H9 (cell line): Measurements from ENCODE around the gene ERICH6B. TPM values are rescaled to one million over a fixed set of nuclear protein-coding genes. Genes with fewer than 3 reads are reported as not detected.

Experiments
- DNase-seq: peaks from one replicate; pipeline ENCODE4 v3.0.0-alpha.2; 2017
- H2AFZ ChIP-seq: one replicate; pipeline ENCODE4 v1.6.1; 2013; ENCODE audit warnings: mild to moderate bottlenecking, low read length, control low read depth, moderate library complexity
- H2AK5ac ChIP-seq: 2 replicates; pipeline ENCODE4 v1.6.1; 2013; ENCODE audit warnings: low read length, control low read depth, mixed read lengths; ENCODE audit not compliant: insufficient read length
- H2BK120ac ChIP-seq: one replicate; pipeline ENCODE4 v1.6.1; 2013; ENCODE audit warnings: low read depth, mild to moderate bottlenecking, low read length, control low read depth, inconsistent platforms; ENCODE audit not compliant: poor library complexity, severe bottlenecking
- H2BK12ac ChIP-seq: 2 replicates; pipeline ENCODE4 v1.6.1; 2013; ENCODE audit warnings: low read length, control low read depth, mixed read lengths, low read depth; ENCODE audit not compliant: insufficient read length
- H2BK15ac ChIP-seq: 2 replicates; pipeline ENCODE4 v1.6.1; 2013; ENCODE audit warnings: low read depth, low read length, control low read depth
- H2BK20ac ChIP-seq: one replicate; pipeline ENCODE4 v1.6.1; 2013; ENCODE audit warnings: low read depth, mild to moderate bottlenecking, low read length, control low read depth, inconsistent platforms; ENCODE audit not compliant: poor library complexity, severe bottlenecking
- H2BK5ac ChIP-seq: 2 replicates; pipeline ENCODE4 v1.6.1; 2013; ENCODE audit warnings: low read length, control low read depth, mixed read lengths; ENCODE audit not compliant: insufficient read length
- H3K14ac ChIP-seq: 2 replicates; pipeline ENCODE4 v1.6.1; 2013; ENCODE audit warnings: low read length, control low read depth; ENCODE audit not compliant: insufficient read depth
- H3K18ac ChIP-seq: 2 replicates; pipeline ENCODE4 v1.6.1; 2013; ENCODE audit warnings: low read depth, mild to moderate bottlenecking, mixed read lengths, low read length, control low read depth; ENCODE audit not compliant: insufficient read length
- H3K23ac ChIP-seq: 2 replicates; pipeline ENCODE4 v1.6.1; 2013; ENCODE audit warnings: low read length, control low read depth, mixed read lengths, low read depth; ENCODE audit not compliant: insufficient read length
- H3K23me2 ChIP-seq: 2 replicates; pipeline ENCODE4 v1.6.1; 2013; ENCODE audit warnings: low read depth, mild to moderate bottlenecking, mixed read lengths, low read length, control low read depth; ENCODE audit not compliant: insufficient read length, poor library complexity, severe bottlenecking
- H3K27ac ChIP-seq: 2 replicates; pipeline ENCODE4 v1.5.1; 2013; ENCODE audit warnings: low read length, control low read depth, mixed read lengths, low read depth; ENCODE audit not compliant: insufficient read length
- H3K27me3 ChIP-seq: 2 replicates; pipeline ENCODE4 v1.6.1; 2013; ENCODE audit warnings: low read length, control low read depth, inconsistent platforms; ENCODE audit not compliant: insufficient read depth
- H3K4ac ChIP-seq: 2 replicates; pipeline ENCODE4 v1.6.1; 2013; ENCODE audit warnings: low read depth, mild to moderate bottlenecking, control low read depth, inconsistent platforms, low read length, moderate library complexity
- H3K4me1 ChIP-seq: 2 replicates; pipeline ENCODE4 v1.6.1; 2013; ENCODE audit warnings: low read length, control low read depth, inconsistent platforms; ENCODE audit not compliant: insufficient read depth
- H3K4me2 ChIP-seq: 2 replicates; pipeline ENCODE4 v1.6.1; 2013; ENCODE audit warnings: low read length, control low read depth, mixed read lengths; ENCODE audit not compliant: insufficient read length, insufficient read depth
- H3K56ac ChIP-seq: 2 replicates; pipeline ENCODE4 v1.6.1; 2013; ENCODE audit warnings: low read depth, mild to moderate bottlenecking, mixed read lengths, low read length, control low read depth; ENCODE audit not compliant: insufficient read length
- H3K79me1 ChIP-seq: 2 replicates; pipeline ENCODE4 v1.6.1; 2013; ENCODE audit warnings: low read depth, mild to moderate bottlenecking, moderate library complexity, low read length, control low read depth, inconsistent platforms; ENCODE audit not compliant: insufficient read depth, poor library complexity, severe bottlenecking
- H3K79me2 ChIP-seq: 2 replicates; pipeline ENCODE4 v1.6.1; 2013; ENCODE audit warnings: low read length, control low read depth, inconsistent platforms; ENCODE audit not compliant: insufficient read depth
- H3K9ac ChIP-seq: 2 replicates; pipeline ENCODE4 v1.6.1; 2013; ENCODE audit warnings: low read length, control low read depth, mixed read lengths; ENCODE audit not compliant: insufficient read length; ENCODE audit errors: extremely low read depth
- H3K9me3 ChIP-seq: one replicate; pipeline ENCODE4 v1.6.1; 2013; ENCODE audit warnings: low read depth, low read length, inconsistent platforms; ENCODE audit not compliant: control insufficient read depth
- H3T11ph ChIP-seq: one replicate; pipeline ENCODE4 v1.6.1; 2013; ENCODE audit warnings: mild to moderate bottlenecking, low read length, control low read depth, inconsistent platforms
- H4K20me1 ChIP-seq: one replicate; pipeline ENCODE4 v1.6.1; 2013; ENCODE audit not compliant: control insufficient read depth, insufficient read length, insufficient read depth
- H4K5ac ChIP-seq: 2 replicates; pipeline ENCODE4 v1.6.1; 2013; ENCODE audit warnings: low read depth, mild to moderate bottlenecking, mixed read lengths, low read length, control low read depth; ENCODE audit not compliant: insufficient read length
- H4K8ac ChIP-seq: replicated peaks from 2 replicates; pipeline ENCODE4 v1.6.1; 2013; ENCODE audit warnings: low read length, control low read depth, mixed read lengths, low read depth; ENCODE audit not compliant: insufficient read length
- H4K91ac ChIP-seq: 2 replicates; pipeline ENCODE4 v1.6.1; 2013; ENCODE audit warnings: low read depth, mild to moderate bottlenecking, moderate library complexity, mixed read lengths, low read length, control low read depth; ENCODE audit not compliant: insufficient read length
- H3K27ac Mint-ChIP-seq, 3 experiments: 2 replicates in 2 of 3; 3 replicates in 1 of 3; pipeline ENCODE4 v1.8.0; 2020 to 2021; ENCODE audit warnings: mixed read lengths in 3 of 3, mild to moderate bottlenecking in 1 of 3, moderate library complexity in 1 of 3
- H3K27me3 Mint-ChIP-seq: 2 replicates; pipeline ENCODE4 v1.8.0; 2021; ENCODE audit warnings: low read depth, mild to moderate bottlenecking, moderate library complexity, mixed read lengths
- H3K36me3 Mint-ChIP-seq, 3 experiments: 2 replicates in 2 of 3; 3 replicates in 1 of 3; pipeline ENCODE4 v1.8.0; 2020 to 2021; ENCODE audit warnings: low read depth in 3 of 3, mixed read lengths in 3 of 3; ENCODE audit not compliant: insufficient read depth in 1 of 3
- H3K4me1 Mint-ChIP-seq, 2 experiments: 2 replicates each; pipeline ENCODE4 v1.8.0; 2020; ENCODE audit warnings: mixed read lengths in 2 of 2
- H3K4me3 Mint-ChIP-seq, 2 experiments: 2 replicates in 1 of 2; 3 replicates in 1 of 2; pipeline ENCODE4 v1.8.0; 2020 to 2021; ENCODE audit warnings: mild to moderate bottlenecking in 2 of 2, mixed read lengths in 2 of 2, moderate library complexity in 1 of 2
- H3K9me3 Mint-ChIP-seq, 2 experiments: 2 replicates in 1 of 2; 3 replicates in 1 of 2; pipeline ENCODE4 v1.8.0; 2020; ENCODE audit warnings: mild to moderate bottlenecking in 2 of 2, mixed read lengths in 2 of 2, moderate library complexity in 1 of 2
- WGBS: extraction: QIAGEN DNeasy Blood & Tissue Kit; methylation state at CpG from one replicate; pipeline ENCODE4 v1.1.7; 2013; ENCODE audit warnings: missing lambda C conversion rate, low lambda C conversion rate, mixed read lengths; ENCODE audit not compliant: insufficient read length; ENCODE audit errors: extremely low coverage; 5-methylcytosine and 5-hydroxymethylcytosine counted together
- total RNA-seq: library from RNA; stranded (reverse); gene quantifications from 2 replicates; pipeline ENCODE4 v1.2.1, GENCODE V29; 2021
- TF ChIP-seq, protein P1 (sequence below): fragments of 200-600 bp; sonication (generic); conservative IDR thresholded peaks from 3 replicates; pipeline ENCODE4 v1.8.0; 2021; ENCODE audit warnings: antibody characterized with exemption, mild to moderate bottlenecking

ERICH6B gene
- total RNA-seq, 1 experiment from 2014 or later: not detected

DNA sequence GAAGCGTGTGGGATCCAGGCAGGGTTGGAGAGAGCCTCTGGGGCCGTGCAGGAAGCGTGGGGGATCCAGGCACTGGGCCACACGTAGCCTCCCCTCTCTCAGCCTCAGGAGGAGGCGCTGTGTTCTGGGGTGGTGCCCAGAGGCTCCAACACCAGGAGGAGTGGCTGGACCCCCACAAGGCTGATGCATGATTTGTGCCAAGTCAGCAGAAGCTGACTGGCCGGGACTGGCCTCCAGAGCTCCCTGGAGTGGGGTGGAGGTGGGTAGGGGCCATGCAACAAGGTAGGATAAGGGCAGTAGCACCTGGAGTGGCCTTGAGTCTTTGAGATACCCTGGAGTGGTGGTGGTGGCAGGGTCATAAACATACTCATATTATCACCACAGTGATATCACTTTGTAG, 75.3 kb downstream of the ERICH6B start:
- H4K91ac ChIP-seq: no peak overlapping the region
- H4K20me1 ChIP-seq: no peaks in the 10 kb centered on the region
- no peaks in the 10 kb centered on the region for H3K27me3 ChIP-seq
- no peak overlapping the region for H3K18ac ChIP-seq
- no peak overlapping the region for H2BK20ac ChIP-seq
- WGBS: no CpG with 5 or more reads among the region's 6 CpGs
- no peak overlapping the region for H3K9ac ChIP-seq
- H3K79me1 ChIP-seq: no peaks in the 10 kb centered on the region
- H2BK5ac ChIP-seq: no peak overlapping the region
- no peak overlapping the region for H3K56ac ChIP-seq
- H3K79me2 ChIP-seq: no peaks in the 10 kb centered on the region
- H4K8ac ChIP-seq: no peak overlapping the region
- H3K14ac ChIP-seq: no peak overlapping the region
- no peak overlapping the region for H3K4me2 ChIP-seq
- H2AK5ac ChIP-seq: no peak overlapping the region
- no peak overlapping the region for H3K27ac ChIP-seq
- H2BK15ac ChIP-seq: no peak overlapping the region
- Mint-ChIP-seq H3K27ac (peak overlapping the region in 2 of 3 experiments; percentile 3 to 90; a peak in 1 of 7 replicates), H3K9me3 (no peaks in the 10 kb centered on the region; a peak in 1 of 5 replicates), H3K4me1 (no peaks in the 10 kb centered on the region), H3K27me3 (no peaks in the 10 kb centered on the region), H3K36me3 (peaks cover 0 to 6% (median 4%) of the 10 kb centered on the region in 3 experiments; a peak in 4 of 7 replicates), H3K4me3 (no peak overlapping the region)
- no peaks in the 10 kb centered on the region for H3K9me3 ChIP-seq
- H2BK12ac ChIP-seq: no peak overlapping the region
- no peak overlapping the region for H3K4ac ChIP-seq
- no peaks in the 10 kb centered on the region for H3K4me1 ChIP-seq
- TF ChIP-seq, protein P1, sequence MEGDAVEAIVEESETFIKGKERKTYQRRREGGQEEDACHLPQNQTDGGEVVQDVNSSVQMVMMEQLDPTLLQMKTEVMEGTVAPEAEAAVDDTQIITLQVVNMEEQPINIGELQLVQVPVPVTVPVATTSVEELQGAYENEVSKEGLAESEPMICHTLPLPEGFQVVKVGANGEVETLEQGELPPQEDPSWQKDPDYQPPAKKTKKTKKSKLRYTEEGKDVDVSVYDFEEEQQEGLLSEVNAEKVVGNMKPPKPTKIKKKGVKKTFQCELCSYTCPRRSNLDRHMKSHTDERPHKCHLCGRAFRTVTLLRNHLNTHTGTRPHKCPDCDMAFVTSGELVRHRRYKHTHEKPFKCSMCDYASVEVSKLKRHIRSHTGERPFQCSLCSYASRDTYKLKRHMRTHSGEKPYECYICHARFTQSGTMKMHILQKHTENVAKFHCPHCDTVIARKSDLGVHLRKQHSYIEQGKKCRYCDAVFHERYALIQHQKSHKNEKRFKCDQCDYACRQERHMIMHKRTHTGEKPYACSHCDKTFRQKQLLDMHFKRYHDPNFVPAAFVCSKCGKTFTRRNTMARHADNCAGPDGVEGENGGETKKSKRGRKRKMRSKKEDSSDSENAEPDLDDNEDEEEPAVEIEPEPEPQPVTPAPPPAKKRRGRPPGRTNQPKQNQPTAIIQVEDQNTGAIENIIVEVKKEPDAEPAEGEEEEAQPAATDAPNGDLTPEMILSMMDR: no peak
- H2BK120ac ChIP-seq: no peak overlapping the region
- H3T11ph ChIP-seq: no peak overlapping the region
- DNase-seq: no peak
- no peak overlapping the region for H3K23ac ChIP-seq
- H2AFZ ChIP-seq: no peak overlapping the region
- H4K5ac ChIP-seq: no peak overlapping the region
- H3K23me2 ChIP-seq: no peaks in the 10 kb centered on the region
